ENCODE results near the gene TEKT1.
"Not testable (repeated sequence)": the region's sequence is repeated elsewhere in the genome, so short reads cannot be mapped to it uniquely, and the experiment has no call there.

DNA sequence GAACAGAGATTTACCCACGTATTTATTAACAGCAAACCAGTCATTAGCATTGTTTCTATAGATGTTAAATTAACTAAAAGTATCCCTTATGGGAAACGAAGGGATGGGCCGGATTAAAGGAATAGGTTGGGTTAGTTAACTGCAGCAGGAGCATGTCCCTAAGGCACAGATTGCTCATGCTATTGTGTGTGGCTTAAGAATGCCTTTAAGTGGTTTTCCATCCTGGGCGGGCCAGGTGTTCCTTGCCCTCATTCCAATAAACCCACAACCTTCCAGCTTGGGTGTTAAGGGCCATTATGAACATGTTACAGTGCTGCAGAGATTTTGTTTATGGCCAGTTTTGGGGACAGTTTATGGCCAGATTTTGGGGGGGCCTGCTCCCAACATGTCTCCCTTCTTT lies 43.7 kb upstream of the TEKT1 start:
- TF ChIP-seq, protein P1, sequence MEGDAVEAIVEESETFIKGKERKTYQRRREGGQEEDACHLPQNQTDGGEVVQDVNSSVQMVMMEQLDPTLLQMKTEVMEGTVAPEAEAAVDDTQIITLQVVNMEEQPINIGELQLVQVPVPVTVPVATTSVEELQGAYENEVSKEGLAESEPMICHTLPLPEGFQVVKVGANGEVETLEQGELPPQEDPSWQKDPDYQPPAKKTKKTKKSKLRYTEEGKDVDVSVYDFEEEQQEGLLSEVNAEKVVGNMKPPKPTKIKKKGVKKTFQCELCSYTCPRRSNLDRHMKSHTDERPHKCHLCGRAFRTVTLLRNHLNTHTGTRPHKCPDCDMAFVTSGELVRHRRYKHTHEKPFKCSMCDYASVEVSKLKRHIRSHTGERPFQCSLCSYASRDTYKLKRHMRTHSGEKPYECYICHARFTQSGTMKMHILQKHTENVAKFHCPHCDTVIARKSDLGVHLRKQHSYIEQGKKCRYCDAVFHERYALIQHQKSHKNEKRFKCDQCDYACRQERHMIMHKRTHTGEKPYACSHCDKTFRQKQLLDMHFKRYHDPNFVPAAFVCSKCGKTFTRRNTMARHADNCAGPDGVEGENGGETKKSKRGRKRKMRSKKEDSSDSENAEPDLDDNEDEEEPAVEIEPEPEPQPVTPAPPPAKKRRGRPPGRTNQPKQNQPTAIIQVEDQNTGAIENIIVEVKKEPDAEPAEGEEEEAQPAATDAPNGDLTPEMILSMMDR (conservative IDR thresholded peaks at IDR 0.05; ENCODE audit: low read depth, low read length), result not testable (repeated sequence)
- not testable (repeated sequence) for TF ChIP-seq EZH2phosphoT487 (IDR thresholded peaks at IDR 0.05; ENCODE audit: borderline replicate concordance, low read length)
